Measurements from ENCODE around the gene SUPT4H1.
A peak's percentile ranks its signal among the peaks of the same experiment; 100 is the strongest.

The SUPT4H1 gene

GRCh38 chr17:58316260-58316960 is 35.6 kb downstream of the SUPT4H1 start:
- no peak for DNase-seq

- no peak for DNase-seq
These were observed 36.3 kb downstream of the SUPT4H1 start for GRCh38 chr17:58315750-58316149.

GRCh38 chr17:58315281-58315711 is 36.7 kb downstream of the SUPT4H1 start:
- no peak for DNase-seq

- no peak for DNase-seq
These were observed 37.3 kb downstream of the SUPT4H1 start for GRCh38 chr17:58314706-58315015.

- DNase-seq: no peak
These were observed 37.9 kb downstream of the SUPT4H1 start for GRCh38 chr17:58313815-58314705.

- DNase-seq: no peak
These were observed 39.2 kb downstream of the SUPT4H1 start for GRCh38 chr17:58312829-58313228.

GRCh38 chr17:58312021-58312630 is 39.9 kb downstream of the SUPT4H1 start:
- DNase-seq: no peak

- no peak for DNase-seq
These were observed 40.5 kb downstream of the SUPT4H1 start for GRCh38 chr17:58311429-58311894.

- no peak for DNase-seq
These were observed 41.2 kb downstream of the SUPT4H1 start for GRCh38 chr17:58310511-58311428.

- DNase-seq: no peak
These were observed 42.1 kb downstream of the SUPT4H1 start for GRCh38 chr17:58309918-58310259.

GRCh38 chr17:58308985-58309917 is 42.8 kb downstream of the SUPT4H1 start:
- no peak for DNase-seq

GRCh38 chr17:58308173-58308984 is 43.6 kb downstream of the SUPT4H1 start:
- no peak for DNase-seq

GRCh38 chr17:58307468-58308172 is 44.4 kb downstream of the SUPT4H1 start:
- no peak for DNase-seq

- DNase-seq: no peak
These were observed 45.7 kb downstream of the SUPT4H1 start for GRCh38 chr17:58306131-58306951.

- no peak for DNase-seq
These were observed 46.4 kb downstream of the SUPT4H1 start for GRCh38 chr17:58305626-58306025.

GRCh38 chr17:58304750-58305486 is 47.1 kb downstream of the SUPT4H1 start:
- no peak for DNase-seq

GRCh38 chr17:58303971-58304749 is 47.8 kb downstream of the SUPT4H1 start:
- DNase-seq: peak; percentile 68
